HS-5 (cell line): ENCODE results near the gene SMIM10.
A peak's percentile ranks its signal among the peaks of the same experiment; 100 is the strongest.
"Not testable (repeated sequence)": the region's sequence is repeated elsewhere in the genome, so short reads cannot be mapped to it uniquely, and the experiment has no call there.

Experiments used
- DNase-seq: peaks from one replicate; pipeline ENCODE4 v3.0.0-alpha.2; 2012; ENCODE audit warnings: low read depth

SMIM10 gene

DNA sequence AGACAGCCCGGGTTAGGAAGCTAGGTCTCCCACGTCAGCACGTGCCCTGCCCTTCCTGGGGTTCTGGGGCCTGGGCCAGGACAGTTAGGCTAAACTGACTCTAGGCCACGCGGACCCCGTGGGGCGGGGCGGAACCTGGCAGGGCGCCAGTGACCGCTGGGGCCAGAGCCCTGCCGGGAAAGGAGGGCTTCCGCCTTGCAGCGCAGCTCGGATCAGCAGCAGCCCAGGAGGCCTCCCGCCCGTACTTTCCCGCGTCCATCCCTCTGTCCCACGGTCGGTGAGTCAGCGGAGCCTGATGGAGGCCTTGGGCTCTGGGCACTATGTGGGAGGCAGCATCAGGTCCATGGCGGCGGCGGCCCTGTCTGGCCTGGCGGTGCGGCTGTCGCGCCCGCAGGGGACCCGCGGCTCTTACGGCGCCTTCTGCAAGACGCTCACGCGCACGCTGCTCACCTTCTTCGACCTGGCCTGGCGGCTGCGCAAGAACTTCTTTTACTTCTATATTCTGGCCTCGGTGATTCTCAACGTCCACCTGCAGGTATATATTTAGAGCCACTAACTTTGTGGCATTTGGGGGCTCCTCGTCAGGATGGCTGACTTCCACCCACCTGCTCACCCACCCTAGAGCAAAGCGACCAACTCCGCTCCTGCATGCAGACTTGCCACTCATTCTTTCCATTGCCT, at the start of gene SMIM10:
Gene SMIM10 (plus strand): TSS at position 191 of the 681 bp plus-strand sequence. CDS start 105 bp downstream, at position 296.
- peak; percentile 47 for DNase-seq

DNA sequence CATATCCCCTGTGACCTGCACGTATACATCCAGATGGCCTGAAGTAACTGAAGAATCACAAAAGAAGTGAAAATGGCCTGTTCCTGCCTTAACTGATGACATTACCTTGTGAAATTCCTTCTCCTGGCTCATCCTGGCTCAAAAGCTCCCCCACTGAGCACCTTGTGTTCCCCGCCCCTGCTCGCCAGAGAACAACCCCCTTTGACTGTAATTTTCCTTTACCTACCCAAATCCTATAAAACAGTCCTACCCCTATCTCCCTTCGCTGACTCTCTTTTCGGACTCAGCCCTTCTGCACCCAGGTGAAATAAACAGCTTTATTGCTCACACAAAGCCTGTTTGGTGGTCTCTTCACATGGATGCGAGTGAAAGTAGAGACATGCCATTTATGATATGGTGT, 44.4 kb upstream of the SMIM10 start:
- not testable (repeated sequence) for DNase-seq

DNA sequence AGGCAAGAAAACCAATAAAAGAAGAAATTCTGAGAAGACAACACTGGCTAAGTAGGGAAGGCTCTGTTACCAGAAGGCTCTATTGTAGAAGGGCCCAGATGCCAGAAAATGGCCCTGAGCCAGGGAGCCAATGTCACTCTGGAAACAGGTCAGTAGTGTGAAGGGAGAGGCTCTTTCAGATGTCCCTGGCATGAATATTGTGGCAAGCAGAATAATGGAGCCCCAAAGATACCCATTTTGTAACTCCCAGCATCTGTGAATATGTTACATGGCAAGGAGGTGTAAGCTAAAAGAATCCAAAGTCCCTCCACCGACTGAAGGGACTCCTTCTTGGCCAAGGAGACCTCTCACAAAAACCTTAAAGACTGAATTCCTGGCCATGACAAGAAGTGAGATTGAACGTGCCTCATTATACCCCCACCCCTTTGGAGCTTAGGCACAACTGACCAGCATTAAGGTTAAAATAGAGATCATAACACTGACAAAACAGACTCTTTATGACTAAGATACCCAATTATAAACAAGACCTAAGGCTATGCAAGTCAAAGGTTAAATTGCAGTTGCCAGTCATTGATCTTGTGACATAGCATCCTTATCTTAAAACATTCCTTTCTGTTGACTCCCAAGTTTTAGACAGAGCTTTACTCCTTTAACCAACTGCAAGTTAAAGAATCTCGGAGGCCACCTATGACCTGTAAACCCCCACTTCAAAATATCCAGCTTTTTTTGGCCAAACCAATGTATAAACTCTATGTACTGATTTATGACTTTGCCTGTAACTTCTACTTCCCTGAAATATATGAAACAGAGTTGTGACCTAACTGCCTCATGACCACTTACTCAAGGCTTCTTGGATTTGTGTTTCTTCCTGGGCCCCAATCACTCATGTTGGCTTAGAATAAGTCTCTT, 42.2 kb upstream of the SMIM10 start:
- DNase-seq = peak; percentile 73

DNA sequence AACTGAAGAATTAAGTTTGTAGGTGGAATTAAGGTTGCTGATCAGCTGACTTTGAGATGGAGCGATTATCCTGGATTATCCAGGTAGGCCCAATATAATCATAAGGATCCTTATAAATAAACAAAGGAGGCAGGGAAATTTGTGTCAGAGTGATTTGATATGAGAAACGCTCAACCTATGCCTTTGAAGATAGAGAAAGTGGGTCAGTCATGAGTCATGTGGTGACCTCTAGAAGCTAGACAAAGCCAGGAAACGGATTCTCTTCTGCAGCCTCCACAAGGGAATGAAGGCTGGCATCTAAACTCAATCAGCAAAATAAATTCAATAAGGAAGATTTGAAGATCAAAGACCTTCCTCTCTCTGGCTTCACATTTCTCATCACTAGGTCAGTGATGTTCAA, 41.5 kb upstream of the SMIM10 start:
- peak; percentile 42 for DNase-seq

DNA sequence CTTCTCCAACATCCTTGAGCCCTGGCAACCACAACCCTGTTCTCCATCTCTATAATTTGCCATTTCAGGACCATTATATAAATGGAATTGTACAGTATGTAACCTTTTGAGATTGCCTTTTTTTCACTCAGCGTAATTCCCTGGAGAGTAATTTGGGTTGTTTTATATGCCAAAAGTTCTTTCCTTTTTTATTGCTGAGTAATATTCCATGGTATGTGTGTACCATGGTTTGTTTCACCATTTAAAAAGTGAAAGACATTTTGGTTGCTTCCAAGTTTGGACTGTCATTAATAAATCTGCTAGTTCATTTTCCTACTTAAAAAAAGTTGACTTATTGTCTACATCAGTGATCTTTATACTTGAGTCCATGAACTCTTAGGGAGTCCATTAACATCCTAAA, 33.0 kb upstream of the SMIM10 start:
- no peak for DNase-seq

DNA sequence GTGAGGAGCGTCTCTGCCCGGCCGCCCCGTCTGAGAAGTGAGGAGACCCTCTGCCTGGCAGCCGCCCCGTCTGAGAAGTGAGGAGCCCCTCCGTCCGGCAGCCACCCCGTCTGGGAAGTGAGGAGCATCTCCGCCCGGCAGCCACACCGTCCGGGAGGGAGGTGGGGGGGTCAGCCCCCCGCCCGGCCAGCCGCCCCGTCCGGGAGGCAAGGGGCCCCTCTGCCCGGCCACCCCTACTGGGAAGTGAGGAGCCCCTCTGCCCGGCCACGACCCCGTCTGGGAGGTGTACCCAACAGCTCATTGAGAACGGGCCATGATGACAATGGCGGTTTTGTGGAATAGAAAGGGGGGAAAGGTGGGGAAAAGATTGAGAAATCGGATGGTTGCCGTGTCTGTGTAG, 30.4 kb upstream of the SMIM10 start:
- not testable (repeated sequence) for DNase-seq

DNA sequence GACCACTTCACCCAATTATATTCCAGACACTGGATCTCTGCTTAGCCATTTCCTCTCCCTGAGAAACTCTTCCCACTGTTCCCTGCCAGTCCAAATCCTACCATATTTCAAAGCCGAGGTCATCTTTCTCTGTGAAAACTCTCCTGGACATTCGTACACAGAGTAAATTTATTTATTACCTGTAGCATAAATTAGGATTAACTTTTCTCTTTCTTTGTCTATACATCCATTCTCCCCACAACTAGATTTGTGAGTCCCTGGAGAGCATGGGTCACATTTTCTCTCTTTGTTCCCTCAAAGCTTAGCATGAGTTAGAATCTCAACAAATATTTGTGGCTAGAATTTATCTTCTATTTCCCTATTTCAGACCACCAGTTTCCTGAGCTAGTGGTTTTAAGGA, 27.8 kb upstream of the SMIM10 start:
- no peak for DNase-seq

DNA sequence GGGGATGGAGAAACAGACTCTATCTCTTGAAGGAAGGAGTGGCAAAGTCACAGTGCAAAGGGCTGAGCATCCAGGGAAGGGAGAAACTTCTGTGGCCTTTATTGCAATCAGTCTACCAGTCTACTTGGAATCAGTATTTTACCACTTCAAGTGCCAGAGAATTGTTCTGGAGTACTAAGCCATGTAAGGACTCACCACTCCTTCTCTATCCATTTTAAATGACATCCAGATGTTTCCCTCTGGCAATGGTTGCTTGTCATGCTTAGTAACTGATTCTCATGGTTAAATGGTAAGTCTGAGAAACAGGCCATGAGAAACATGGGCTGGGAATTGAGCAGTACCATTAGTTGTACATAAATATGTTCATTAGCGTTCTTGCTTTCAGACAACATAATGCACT, 21.1 kb upstream of the SMIM10 start:
- DNase-seq = no peak

DNA sequence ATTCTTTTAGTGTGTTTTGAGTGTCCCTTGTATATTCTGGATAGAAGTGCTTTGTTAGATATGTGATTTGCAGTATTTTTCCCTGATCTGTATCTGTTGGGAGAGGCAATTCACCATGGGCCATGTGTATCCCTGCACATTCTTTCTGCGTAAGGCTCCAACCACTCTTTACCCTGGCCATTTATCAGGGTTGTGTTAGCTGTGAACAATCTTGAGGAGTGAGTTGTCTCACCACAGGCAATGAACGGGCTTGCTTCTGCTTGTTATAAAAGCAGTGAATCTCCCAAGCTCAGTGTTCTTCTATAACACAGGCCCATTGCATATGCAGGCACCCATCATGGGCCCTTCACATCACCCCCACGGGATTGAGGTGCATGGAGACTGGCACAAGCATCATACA, 18.9 kb upstream of the SMIM10 start:
- DNase-seq = no peak

DNA sequence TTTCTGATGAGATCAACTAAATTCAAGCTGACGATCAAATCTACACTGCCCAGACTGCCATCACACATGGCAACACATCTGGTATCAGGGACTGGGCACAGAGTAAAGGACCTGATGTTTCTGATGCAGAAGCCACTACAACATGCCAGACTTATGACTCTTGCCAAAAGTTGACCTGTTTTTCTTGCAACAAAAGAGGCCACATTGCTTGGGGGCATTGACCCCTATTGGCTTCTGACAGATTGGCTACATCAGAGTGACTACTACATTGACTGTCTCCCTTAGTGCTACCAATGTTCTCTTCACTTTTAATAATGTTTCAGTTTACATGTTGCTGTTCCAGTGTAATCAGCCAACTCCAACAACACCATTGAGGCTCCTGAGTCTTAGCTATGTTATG, 15.3 kb upstream of the SMIM10 start:
- DNase-seq = no peak

DNA sequence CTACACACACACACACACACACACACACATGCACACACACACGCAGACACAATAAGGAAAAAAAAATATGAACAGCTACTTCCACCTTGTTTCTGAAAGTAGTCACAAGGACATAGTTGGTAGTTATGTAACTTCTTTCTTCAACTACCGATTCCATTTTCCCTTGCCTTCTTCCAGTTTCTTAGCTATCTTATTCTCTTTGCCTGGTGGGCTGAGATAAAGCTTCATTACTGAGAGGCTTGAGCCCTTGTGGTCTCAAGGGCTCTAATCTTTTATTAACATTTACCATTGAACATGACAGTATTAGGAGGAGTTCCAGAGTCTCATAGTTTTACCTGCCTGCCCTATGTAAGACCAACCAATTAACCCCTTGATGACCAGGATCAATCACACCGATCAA, 8.9 kb upstream of the SMIM10 start:
- no peak for DNase-seq

DNA sequence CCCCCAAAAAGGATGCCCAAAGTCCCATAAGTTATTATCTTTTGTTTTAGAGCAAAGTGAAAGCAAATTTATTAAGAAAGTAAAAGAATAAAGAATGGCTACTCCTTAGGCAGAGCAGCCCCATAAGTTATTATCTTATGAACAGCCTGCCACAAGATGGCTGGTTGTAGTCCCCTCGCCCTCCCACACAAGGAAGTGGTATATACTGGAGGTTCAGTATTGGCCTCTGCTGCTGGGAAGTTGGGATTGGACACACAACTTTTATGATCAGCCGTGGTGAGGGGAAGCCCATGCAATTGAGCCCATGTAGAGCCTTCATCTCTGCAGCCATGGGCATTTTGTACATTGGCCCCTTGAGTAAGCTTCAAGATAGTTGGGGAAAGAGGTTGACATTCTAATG, 8.0 kb upstream of the SMIM10 start:
- DNase-seq = no peak

DNA sequence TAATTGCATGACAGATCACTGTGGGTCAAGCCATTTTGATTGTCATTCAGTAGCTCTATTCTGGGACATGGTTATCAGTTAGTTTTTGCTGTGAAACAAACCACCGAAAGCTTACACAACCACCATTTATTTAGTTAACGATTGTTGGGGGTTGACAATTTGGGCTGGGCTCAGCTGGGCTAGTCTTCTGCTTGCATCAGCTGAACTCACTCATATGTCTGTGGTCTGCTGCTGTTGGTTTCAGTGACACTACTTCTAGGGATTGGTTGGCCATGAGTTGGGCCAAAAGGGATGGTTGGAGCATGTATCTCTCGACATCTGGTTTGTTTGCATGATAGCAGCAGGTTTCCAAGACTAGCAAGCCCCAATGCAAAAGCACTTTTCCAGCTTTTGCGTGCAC, 5.3 kb upstream of the SMIM10 start:
- no peak for DNase-seq

DNA sequence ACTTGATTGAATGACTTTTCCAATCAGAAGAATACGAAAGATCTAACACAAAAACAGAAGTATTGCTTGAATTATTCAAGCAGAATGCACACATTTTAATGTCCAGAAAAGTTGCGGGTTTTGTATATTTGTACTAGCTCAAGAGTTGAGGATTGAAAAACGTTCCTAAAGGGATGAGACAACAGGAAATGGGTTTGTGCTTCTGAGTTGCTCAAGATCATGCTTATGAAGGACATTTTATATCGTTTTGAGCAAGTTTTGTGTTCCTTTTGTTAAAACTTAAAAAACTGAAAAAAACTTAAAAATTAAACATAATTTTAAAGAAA, 353 bp upstream of the SMIM10 start:
- peak; percentile 25 for DNase-seq

DNA sequence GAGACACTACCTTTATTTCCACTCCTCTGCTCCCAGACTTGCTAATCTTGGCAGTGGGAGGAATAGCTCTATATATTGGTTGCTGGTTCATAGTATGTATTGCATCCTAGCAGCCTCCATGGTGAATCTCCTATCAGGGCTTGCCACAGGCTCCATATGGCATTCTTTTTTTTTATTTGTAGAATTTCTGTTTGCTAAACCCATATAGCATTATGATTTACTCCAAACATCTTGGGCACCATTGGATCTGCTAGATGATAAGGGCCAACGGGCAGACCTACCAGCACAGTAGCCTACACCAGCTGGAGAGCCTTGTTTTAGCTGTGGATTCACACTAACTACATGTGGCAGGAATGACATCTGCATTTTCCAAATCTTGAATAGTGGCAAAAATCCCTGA, 6.9 kb downstream of the SMIM10 start:
- DNase-seq = no peak

DNA sequence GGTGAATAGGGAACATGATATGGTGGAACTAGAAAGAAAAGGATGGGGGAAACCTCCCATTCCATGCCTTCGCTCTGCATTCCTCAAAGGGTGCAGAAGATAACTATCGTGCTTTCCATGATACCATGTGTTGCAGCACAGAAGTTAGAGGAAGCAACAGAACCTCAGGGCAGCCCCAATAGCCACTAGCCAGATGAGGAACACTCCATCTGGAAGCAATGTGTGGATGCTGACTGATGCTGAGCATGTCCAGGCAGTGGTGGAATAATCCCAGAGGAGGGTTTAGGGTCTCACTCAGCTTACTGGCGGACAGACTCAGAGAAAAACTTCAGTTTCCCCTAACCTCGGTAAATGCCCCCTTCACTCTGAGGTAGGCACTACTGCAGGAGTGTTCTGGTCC, 7.5 kb downstream of the SMIM10 start:
- no peak for DNase-seq

DNA sequence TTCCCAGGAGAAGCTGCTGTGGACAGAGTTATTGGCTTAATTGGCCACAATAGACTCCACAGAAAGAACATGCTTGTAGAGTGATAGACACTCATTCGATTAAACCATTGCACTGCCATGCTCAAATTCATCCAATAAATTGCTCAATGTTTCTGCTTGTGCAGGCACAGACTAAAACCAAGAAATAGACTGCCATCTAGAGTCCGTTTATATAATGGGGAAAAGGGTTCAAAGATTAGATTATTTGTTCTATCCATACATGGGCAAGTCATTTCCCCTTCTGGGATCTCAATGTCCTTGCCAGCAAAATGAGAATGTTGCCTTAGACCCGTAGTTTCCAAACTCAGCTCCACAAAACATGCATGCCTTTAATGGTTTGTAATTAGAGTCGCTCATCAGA, 8.7 kb downstream of the SMIM10 start:
- no peak for DNase-seq

DNA sequence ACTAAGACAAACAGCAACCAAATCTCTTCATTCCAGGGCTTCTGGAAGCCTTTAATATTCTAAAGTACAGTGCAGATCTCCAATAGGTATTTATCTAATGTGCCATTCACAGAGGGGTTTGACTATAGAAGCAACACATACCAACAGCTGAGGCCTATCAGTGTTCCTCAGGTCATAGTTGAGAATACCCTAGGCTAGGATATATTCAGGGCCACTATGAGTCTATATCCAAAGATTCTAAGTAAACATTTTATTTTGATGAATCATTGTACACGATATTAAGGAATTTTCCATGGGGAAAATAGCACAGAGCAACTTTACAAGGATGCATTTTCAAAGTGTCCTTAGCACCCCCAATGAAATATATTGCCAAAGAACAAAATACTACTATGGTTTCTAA, 9.7 kb downstream of the SMIM10 start:
- DNase-seq = no peak

DNA sequence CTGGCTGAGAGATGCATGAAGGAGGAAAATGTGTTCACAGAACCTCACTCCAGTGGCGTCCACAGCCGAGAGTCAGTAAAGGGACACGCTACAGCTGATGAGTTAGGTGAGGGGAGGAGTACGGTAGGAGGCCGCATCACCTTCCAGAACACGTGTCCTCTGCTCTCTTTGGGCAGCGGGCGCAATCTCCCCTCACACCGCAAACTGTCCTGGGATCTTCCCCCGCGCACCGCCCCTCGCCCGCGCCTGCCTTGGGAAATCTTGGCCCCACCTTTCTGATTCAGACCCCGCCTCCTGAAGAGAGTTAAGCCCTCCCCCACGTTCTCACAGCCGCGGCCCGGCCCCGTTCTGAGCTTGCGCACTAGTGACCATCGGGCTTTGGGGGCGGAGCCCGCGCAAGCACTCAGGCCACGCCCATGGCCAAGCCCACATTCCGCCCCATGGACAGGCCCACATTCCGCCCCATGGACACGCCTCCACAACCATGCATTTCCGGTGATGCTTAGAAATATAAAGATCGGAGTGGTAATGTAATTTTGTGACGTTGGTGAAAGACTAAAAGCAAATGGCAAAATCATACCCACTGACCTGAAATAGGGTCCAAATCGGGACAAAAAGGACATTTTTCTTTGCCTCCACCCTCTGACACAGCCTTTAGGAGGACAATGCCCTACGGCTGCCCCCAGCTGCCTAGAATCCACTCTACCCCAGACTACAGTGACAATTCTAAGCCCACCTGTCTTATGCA, 13.3 kb downstream of the SMIM10 start:
- DNase-seq = peak; percentile 64

DNA sequence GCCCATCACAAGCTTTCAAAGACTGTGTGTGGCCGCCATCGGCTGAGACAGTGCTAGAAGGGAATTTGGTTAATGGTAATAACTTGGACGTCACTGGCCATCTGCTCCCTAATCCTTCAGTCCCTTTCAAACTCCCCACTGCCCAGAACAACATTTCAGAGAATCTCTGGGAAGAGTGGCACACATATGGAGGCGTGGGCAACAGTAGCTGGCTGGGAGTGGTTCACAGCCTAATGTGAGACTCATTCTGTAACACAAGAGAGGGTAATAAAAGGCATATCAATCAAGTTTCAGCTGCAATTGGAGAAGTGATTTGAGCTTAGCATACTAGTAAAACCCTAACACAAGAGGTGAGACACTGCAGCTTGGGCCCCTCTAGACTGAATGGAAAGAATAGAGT, 15.4 kb downstream of the SMIM10 start:
- no peak for DNase-seq

DNA sequence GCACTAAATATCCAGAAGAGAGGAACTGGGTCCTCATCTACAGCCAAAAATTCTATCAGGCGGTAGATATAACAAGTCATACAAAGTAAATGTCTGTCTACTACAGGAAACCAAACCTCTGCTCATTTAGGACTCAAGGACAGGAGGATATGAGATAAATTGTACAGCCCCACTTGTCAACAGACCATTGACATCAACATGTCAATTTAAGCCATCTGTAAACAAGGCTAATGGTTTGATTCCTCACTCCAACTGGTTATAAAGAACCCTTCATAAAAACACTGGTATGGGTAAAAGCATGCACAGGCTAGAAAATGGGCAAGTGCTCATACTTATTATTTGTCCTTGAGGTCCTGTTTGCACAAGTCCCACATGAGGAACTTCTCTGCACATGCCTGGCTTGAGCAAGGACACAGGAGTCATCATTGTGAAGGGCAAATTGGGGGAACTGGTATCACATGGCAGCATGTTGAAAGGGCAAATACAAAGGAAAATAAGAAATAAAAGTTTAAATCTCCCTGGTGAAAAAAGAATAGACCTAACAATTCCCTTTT, 18.3 kb downstream of the SMIM10 start:
- no peak for DNase-seq

DNA sequence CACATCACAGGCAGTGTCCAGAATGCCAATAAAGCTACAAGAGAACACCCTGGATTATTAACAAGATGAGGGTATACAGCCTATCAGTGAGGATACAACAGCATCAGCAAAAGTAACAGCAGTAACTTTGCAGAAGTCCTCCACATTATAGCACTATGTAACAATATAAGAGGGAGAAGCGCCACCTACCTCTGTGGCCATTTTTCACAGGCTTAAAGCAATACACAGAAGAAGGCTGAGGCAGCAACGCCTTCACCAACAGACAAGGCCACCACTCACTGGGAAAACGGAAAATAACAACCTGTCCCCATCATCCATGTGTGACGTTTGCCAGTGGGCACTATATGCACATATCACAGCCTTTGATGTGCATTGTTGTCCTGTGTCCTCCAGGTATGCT, 19.0 kb downstream of the SMIM10 start:
- DNase-seq = no peak

DNA sequence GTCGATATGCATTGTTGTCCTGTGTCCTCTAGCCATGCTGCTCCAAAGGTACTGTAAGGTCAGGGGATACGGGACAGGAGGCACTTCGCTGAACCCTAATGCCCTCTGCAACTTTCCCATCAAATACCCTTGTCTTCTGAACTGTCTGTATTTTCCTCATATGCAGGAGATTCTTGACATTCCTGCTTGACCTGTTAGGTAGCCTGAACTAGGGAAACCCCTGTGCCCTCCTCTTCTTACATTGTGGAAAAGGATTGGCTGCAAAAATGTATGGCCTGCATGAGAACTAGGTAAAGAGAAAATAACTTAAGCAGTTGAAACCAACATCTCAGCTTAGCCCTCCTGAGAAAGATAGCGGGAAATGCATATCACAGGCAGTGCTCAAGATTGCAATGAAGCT, 20.1 kb downstream of the SMIM10 start:
- no peak for DNase-seq
